GM12891 (cell line): ENCODE results near the gene NLRP1.

Source experiments
- PAX5 ChIP-seq: IDR thresholded peaks from 2 replicates; pipeline ENCODE4 v1.6.1; 2011; ENCODE audit warnings: low read length, moderate library complexity, mild to moderate bottlenecking; ENCODE audit not compliant: insufficient read depth, severe bottlenecking
- POLR2A ChIP-seq: IDR thresholded peaks from 2 replicates; pipeline ENCODE4 v1.6.1; 2011; ENCODE audit warnings: low read depth, low read length, control low read depth
- POLR2AphosphoS5 ChIP-seq: IDR thresholded peaks from 2 replicates; pipeline ENCODE4 v1.6.1; 2011; ENCODE audit warnings: low read depth, low read length, control low read depth
- POU2F2 ChIP-seq: IDR thresholded peaks from 2 replicates; pipeline ENCODE4 v1.6.1; 2011; ENCODE audit warnings: low read depth, mild to moderate bottlenecking, control low read depth, low read length, moderate library complexity
- SPI1 ChIP-seq: IDR thresholded peaks from 2 replicates; pipeline ENCODE4 v1.6.1; 2011; ENCODE audit warnings: low read depth, low read length, control low read depth
- TAF1 ChIP-seq: IDR thresholded peaks from 2 replicates; pipeline ENCODE4 v1.6.1; 2011; ENCODE audit warnings: low read depth, low read length, control low read depth

DNA sequence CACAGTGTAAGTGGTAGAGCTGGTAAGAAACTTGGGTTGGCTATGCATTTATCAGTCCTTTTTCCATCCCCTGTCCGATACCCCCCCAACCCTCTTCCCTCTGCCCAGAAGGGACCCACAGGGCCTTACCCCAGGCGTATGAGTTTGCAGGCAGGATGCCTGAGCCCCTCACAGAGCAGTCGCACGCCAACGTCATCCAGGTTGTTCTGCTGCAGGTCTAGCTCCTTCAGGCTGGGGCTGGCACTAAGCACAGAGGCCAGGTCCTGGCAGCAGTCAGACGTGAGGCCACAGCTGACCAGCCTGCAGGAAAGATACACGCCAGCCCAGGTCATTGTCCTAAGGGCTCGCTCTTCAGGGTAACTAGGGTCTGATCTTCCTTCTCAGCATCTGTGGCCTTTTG is 45.0 kb downstream of the NLRP1 start:
- no peak for TF ChIP-seq POLR2A
- TF ChIP-seq PAX5 = no peak
- no peak for TF ChIP-seq POU2F2
- TF ChIP-seq POLR2AphosphoS5 = no peak
- no peak for TF ChIP-seq TAF1
- no peak for TF ChIP-seq SPI1
